Osteoblast (primary cell): ENCODE data around the gene APOM. TPM values are rescaled to one million over a fixed set of nuclear protein-coding genes. Genes with fewer than 3 reads are reported as not detected.

Source experiments
- DNase-seq: peaks from one replicate; pipeline ENCODE4 v3.0.0; 2011; ENCODE audit warnings: low spot score, mixed read lengths; ENCODE audit not compliant: insufficient read length; ENCODE audit errors: missing footprints
- H2AFZ ChIP-seq: 2 replicates; pipeline ENCODE4 v1.6.0; 2011; ENCODE audit warnings: mild to moderate bottlenecking, low read length
- H3K27ac ChIP-seq: 2 replicates; pipeline ENCODE4 v1.5.1; 2011; ENCODE audit warnings: mild to moderate bottlenecking, low read depth, low read length, moderate library complexity
- H3K27me3 ChIP-seq: 2 replicates; pipeline ENCODE4 v1.6.0; 2012; ENCODE audit warnings: mild to moderate bottlenecking, control low read depth, inconsistent platforms, low read length, moderate library complexity; ENCODE audit not compliant: insufficient read depth
- H3K36me3 ChIP-seq: 2 replicates; pipeline ENCODE4 v1.5.1; 2011; ENCODE audit warnings: mild to moderate bottlenecking, low read length, control low read depth, moderate library complexity; ENCODE audit not compliant: insufficient read depth
- H3K4me1 ChIP-seq: 2 replicates; pipeline ENCODE4 v1.5.1; 2011; ENCODE audit warnings: mild to moderate bottlenecking, low read length, control low read depth, moderate library complexity; ENCODE audit not compliant: insufficient read depth
- H3K4me2 ChIP-seq: 2 replicates; pipeline ENCODE4 v1.6.0; 2011; ENCODE audit warnings: mild to moderate bottlenecking, low read length; ENCODE audit not compliant: insufficient read depth
- H3K4me3 ChIP-seq: fragments of 200-600 bp; sonication (generic); 3 replicates; pipeline ENCODE4 v1.5.1; 2012; ENCODE audit warnings: mild to moderate bottlenecking, low read length, inconsistent platforms; ENCODE audit not compliant: insufficient read depth
- H3K79me2 ChIP-seq: 2 replicates; pipeline ENCODE4 v1.6.0; 2012; ENCODE audit warnings: mild to moderate bottlenecking, low read length, control low read depth, inconsistent platforms; ENCODE audit not compliant: insufficient read depth
- H3K9me3 ChIP-seq: 2 replicates; pipeline ENCODE4 v1.5.1; 2011; ENCODE audit warnings: low read depth, low read length, control low read depth
- H4K20me1 ChIP-seq: 2 replicates; pipeline ENCODE4 v1.6.0; 2012; ENCODE audit warnings: mild to moderate bottlenecking, low read length, control low read depth; ENCODE audit not compliant: insufficient read depth
- total RNA-seq: library from RNA; depleted of rRNA; stranded (reverse); fragments of >200 nt; gene quantifications from 2 replicates; pipeline ENCODE4 v1.2.3, GENCODE V29; 2012
- TF ChIP-seq, protein P1 (sequence below): IDR thresholded peaks from 2 replicates; pipeline ENCODE4 v1.5.1; 2011; ENCODE audit warnings: mild to moderate bottlenecking, low read depth, low read length, moderate library complexity; ENCODE audit errors: extremely low read depth

APOM gene
- total RNA-seq, 1 donor, result 1.1 TPM

- DNase-seq, result peak; percentile 94
- Histone ChIP-seq H3K27ac (peak overlapping the region; percentile 67), H3K4me3 (peak overlapping the region; percentile 82), H3K36me3 (peaks cover 23% of the 10 kb centered on the region), H3K9me3 (no peaks in the 10 kb centered on the region), H3K4me2 (peak overlapping the region; percentile 100), H4K20me1 (peaks cover 22% of the 10 kb centered on the region), H3K79me2 (peaks cover 70% of the 10 kb centered on the region), H2AFZ (peak overlapping the region; percentile 75), H3K27me3 (no peaks in the 10 kb centered on the region), H3K4me1 (peaks cover 43% of the 10 kb centered on the region)
- TF ChIP-seq, protein P1, sequence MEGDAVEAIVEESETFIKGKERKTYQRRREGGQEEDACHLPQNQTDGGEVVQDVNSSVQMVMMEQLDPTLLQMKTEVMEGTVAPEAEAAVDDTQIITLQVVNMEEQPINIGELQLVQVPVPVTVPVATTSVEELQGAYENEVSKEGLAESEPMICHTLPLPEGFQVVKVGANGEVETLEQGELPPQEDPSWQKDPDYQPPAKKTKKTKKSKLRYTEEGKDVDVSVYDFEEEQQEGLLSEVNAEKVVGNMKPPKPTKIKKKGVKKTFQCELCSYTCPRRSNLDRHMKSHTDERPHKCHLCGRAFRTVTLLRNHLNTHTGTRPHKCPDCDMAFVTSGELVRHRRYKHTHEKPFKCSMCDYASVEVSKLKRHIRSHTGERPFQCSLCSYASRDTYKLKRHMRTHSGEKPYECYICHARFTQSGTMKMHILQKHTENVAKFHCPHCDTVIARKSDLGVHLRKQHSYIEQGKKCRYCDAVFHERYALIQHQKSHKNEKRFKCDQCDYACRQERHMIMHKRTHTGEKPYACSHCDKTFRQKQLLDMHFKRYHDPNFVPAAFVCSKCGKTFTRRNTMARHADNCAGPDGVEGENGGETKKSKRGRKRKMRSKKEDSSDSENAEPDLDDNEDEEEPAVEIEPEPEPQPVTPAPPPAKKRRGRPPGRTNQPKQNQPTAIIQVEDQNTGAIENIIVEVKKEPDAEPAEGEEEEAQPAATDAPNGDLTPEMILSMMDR, result no peak
Observed at GRCh38 chr6:31659649-31660380, 4.1 kb downstream of the APOM start.

GRCh38 chr6:31660381-31661261 is 4.9 kb downstream of the APOM start, which contains the start of gene C6orf47:
TSS of gene C6orf47 (minus strand) at chr6:31660778. CDS start at chr6:31659947, 831 bp downstream.
- H3K27ac ChIP-seq, result peak within 1 kb of the TSS; percentile 67
- H3K4me2 ChIP-seq, result peak within 1 kb of the TSS; percentile 100
- H3K79me2 ChIP-seq, result peaks cover 62% of the 10 kb centered on the region
- H3K4me3 ChIP-seq, result peak within 1 kb of the TSS; percentile 82
- H4K20me1 ChIP-seq, result peaks cover 22% of the 10 kb centered on the region
- peak within 1 kb of the TSS; percentile 75 for H2AFZ ChIP-seq
- H3K4me1 ChIP-seq, result peaks cover 43% of the 10 kb centered on the region
- DNase-seq, result peak; percentile 97
- no peaks in the 10 kb centered on the region for H3K27me3 ChIP-seq
- no peaks in the 10 kb centered on the region for H3K9me3 ChIP-seq
- peaks cover 23% of the 10 kb centered on the region for H3K36me3 ChIP-seq
- TF ChIP-seq, protein P1, result no peak

DNA sequence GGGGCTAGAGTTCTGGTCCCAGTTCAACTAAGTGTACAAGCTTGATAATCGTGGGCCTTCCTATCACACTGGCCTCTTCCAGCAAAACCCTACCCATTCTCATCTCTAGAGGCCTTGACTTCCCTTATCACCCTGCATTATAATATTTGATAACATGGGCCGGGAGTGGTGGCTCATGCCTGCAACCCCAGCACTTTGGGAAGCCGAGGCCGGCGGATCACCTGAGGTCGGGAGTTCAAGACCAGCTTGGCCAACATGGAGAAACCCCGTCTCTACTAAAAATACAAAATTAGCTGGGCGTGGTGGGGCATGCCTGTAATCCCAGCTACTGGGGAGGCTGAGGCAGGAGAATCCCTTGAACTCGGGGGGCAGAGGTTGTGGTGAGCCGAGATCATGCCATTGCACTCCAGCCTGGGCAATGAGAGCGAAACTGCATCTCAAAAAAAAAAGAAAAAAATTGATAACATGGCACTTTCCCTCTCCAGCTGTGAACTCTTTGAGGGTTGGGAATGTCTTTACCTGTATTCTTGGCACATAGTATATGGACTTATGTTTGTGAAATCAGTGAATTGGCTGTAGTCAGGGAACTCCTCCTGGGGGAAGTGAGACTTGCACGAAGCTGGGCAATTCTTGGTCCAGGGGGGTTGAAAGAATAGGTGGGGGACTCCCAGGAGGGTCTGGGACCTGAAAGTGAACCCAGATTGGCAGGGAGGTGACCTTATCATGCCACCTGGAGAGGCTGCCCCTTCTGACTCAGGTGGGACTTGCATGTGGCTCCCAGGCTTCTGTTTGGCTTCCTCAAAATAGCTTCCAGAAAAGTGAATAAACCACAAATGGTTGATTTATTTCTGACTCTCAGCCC is 5.8 kb downstream of the APOM start:
- TF ChIP-seq, protein P1, result no peak

More for the DNA sequence above, 5.8 kb downstream of the APOM start:
- H3K4me3 ChIP-seq, result peak overlapping the region; percentile 82
- peaks cover 23% of the 10 kb centered on the region for H3K36me3 ChIP-seq
- H3K9me3 ChIP-seq, result no peaks in the 10 kb centered on the region
- no peaks in the 10 kb centered on the region for H3K27me3 ChIP-seq
- peaks cover 25% of the 10 kb centered on the region for H4K20me1 ChIP-seq
- peaks cover 60% of the 10 kb centered on the region for H3K79me2 ChIP-seq
- peak overlapping the region; percentile 67 for H3K27ac ChIP-seq
- H3K4me1 ChIP-seq, result peaks cover 45% of the 10 kb centered on the region
- peak overlapping the region; percentile 100 for H3K4me2 ChIP-seq
- peak overlapping the region; percentile 53 for H2AFZ ChIP-seq
- peak; percentile 53 for DNase-seq
